Measurements from ENCODE around the gene TTC28. TPM values are rescaled to one million over a fixed set of nuclear protein-coding genes. Genes with fewer than 3 reads are reported as not detected.

The TTC28 gene
- total and polyA plus RNA-seq, 2 donors (not counting 3 experiments of a cell fraction or from before 2014, with no cell fraction given) = 16.5 to 51.1 TPM

GRCh38 chr22:28450109-28450508, 229.5 kb downstream of the TTC28 start:
- no peak for FAIRE-seq
- ChIA-PET POLR2A (no interaction called here), CTCF (interaction anchor here (0.8 kb wide), 1 partner anchor 10 kb away, joined by 3 read pairs; no protein-coding TSS in a partner anchor)
- intact Hi-C loops (cut with micrococcal nuclease) (no loop called here), dilution Hi-C loops (cut with MboI; ENCODE audit: extremely low pct_ligation_motif_present, low sequenced_read_pairs) (no loop called here)
- Histone ChIP-seq H3K27ac (ENCODE audit: insufficient read depth, low read depth, low read length) (no peak overlapping the region), H3K27me3 (ENCODE audit: control insufficient read depth in 2 of 2, insufficient read depth in 2 of 2, low read length in 2 of 2) (no peaks in the 10 kb centered on the region), H3K9me1 (replicated peaks; ENCODE audit: control insufficient read depth, extremely low read depth, insufficient read depth, low read length) (no peaks in the 10 kb centered on the region), H3K4me3 (replicated peaks in 1 of 3; ENCODE audit: insufficient read depth in 1 of 3, low read depth in 1 of 3, low read length in 3 of 3) (no peak overlapping the region), H3K36me3 (ENCODE audit: control insufficient read depth in 2 of 2, extremely low read depth in 1 of 2, insufficient read depth in 2 of 2, low read length in 2 of 2) (no peaks in the 10 kb centered on the region), H2AFZ (ENCODE audit: low read depth, low read length) (no peak overlapping the region), H3K9ac (replicated peaks; ENCODE audit: extremely low read depth, insufficient read depth, low read length) (no peak overlapping the region), H3K79me2 (ENCODE audit: control insufficient read depth, insufficient read depth, low read length) (no peaks in the 10 kb centered on the region), H4K20me1 (replicated peaks; ENCODE audit: control insufficient read depth, extremely low read depth, insufficient read depth, low read length) (no peaks in the 10 kb centered on the region), H3K4me2 (ENCODE audit: insufficient read depth, low read length) (no peak overlapping the region), H3K4me1 (ENCODE audit: control insufficient read depth, extremely low read depth, insufficient read depth, low read length) (peaks cover 5% of the 10 kb centered on the region), H3K9me3 (replicated peaks; ENCODE audit: control insufficient read depth, insufficient read depth, low read length) (no peaks in the 10 kb centered on the region)
- no peak for TF ChIP-seq JUN (IDR thresholded peaks at IDR 0.05; ENCODE audit: borderline replicate concordance, insufficient read depth, insufficient read length, low read depth)
- no peak for TF ChIP-seq MAX (IDR thresholded peaks at IDR 0.05; ENCODE audit: insufficient read depth, insufficient read length)
- TF ChIP-seq FOS (IDR thresholded peaks at IDR 0.05; ENCODE audit: borderline replicate concordance, insufficient read depth, low read length) = no peak
- no peak for TF ChIP-seq MYC (IDR thresholded peaks at IDR 0.05; ENCODE audit: low read depth, low read length)
- no peak for DNase-seq (ENCODE audit: low read depth, low spot score)
- no TSS peak for BruUV-seq (replicated peaks)

DNA sequence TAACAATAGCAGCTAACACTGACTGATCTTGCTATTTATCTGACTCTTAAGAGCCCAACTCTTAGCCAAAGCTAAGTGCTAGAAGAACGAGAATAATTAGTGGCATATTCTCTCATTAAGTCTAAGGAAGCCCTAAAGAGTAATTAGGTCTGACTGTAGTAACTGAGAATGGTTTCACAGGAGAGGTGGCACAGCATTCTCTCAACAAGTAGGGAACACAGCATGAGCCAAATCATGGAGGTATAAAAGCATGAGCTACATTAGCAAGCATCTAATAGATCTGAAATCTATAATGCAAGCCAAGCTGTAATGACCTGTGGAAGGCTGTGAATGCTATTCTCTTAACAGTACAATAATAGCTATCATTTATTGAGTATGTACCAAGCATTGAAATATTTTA, 230.6 kb downstream of the TTC28 start:
- Histone ChIP-seq H3K27me3 (ENCODE audit: control insufficient read depth in 2 of 2, insufficient read depth in 2 of 2, low read length in 2 of 2) (no peaks in the 10 kb centered on the region), H3K9me3 (replicated peaks; ENCODE audit: control insufficient read depth, insufficient read depth, low read length) (no peaks in the 10 kb centered on the region), H3K79me2 (ENCODE audit: control insufficient read depth, insufficient read depth, low read length) (no peaks in the 10 kb centered on the region), H3K27ac (ENCODE audit: insufficient read depth, low read depth, low read length) (no peak overlapping the region), H3K9ac (replicated peaks; ENCODE audit: extremely low read depth, insufficient read depth, low read length) (no peak overlapping the region), H2AFZ (ENCODE audit: low read depth, low read length) (no peak overlapping the region), H3K4me2 (ENCODE audit: insufficient read depth, low read length) (no peak overlapping the region), H3K36me3 (ENCODE audit: control insufficient read depth in 2 of 2, extremely low read depth in 1 of 2, insufficient read depth in 2 of 2, low read length in 2 of 2) (no peaks in the 10 kb centered on the region), H3K4me1 (ENCODE audit: control insufficient read depth, extremely low read depth, insufficient read depth, low read length) (peaks cover 5% of the 10 kb centered on the region), H3K4me3 (replicated peaks in 1 of 3; ENCODE audit: insufficient read depth in 1 of 3, low read depth in 1 of 3, low read length in 3 of 3) (no peak overlapping the region), H4K20me1 (replicated peaks; ENCODE audit: control insufficient read depth, extremely low read depth, insufficient read depth, low read length) (no peaks in the 10 kb centered on the region), H3K9me1 (replicated peaks; ENCODE audit: control insufficient read depth, extremely low read depth, insufficient read depth, low read length) (no peaks in the 10 kb centered on the region)
- TF ChIP-seq EZH2 (IDR thresholded peaks at IDR 0.05; ENCODE audit: borderline replicate concordance, low read depth, low read length, severe bottlenecking) = no peak
- no peak for TF ChIP-seq MAX (IDR thresholded peaks at IDR 0.05; ENCODE audit: insufficient read depth, insufficient read length)
- no peak for TF ChIP-seq GATA2 (IDR thresholded peaks at IDR 0.05; ENCODE audit: insufficient read depth, insufficient read length, low read depth, low read length)
- no peak for TF ChIP-seq MYC (IDR thresholded peaks at IDR 0.05; ENCODE audit: low read depth, low read length)
- TF ChIP-seq CTCF (IDR thresholded peaks at IDR 0.05; ENCODE audit: extremely low read depth in 1 of 2, insufficient read depth in 1 of 2, low read depth in 1 of 2, low read length in 2 of 2) = no peak
- no peak for TF ChIP-seq JUN (IDR thresholded peaks at IDR 0.05; ENCODE audit: borderline replicate concordance, insufficient read depth, insufficient read length, low read depth)
- no peak for TF ChIP-seq POLR2AphosphoS5 (IDR thresholded peaks at IDR 0.05; ENCODE audit: insufficient read depth, low read depth, low read length)
- TF ChIP-seq FOS (IDR thresholded peaks at IDR 0.05; ENCODE audit: borderline replicate concordance, insufficient read depth, low read length) = no peak
- no peak for TF ChIP-seq POLR2A (IDR thresholded peaks at IDR 0.05; ENCODE audit: low read depth, low read length)
- DNase-seq (ENCODE audit: low read depth, low spot score) (no peak), FAIRE-seq (no peak)
- no TSS peak for BruUV-seq (replicated peaks)
- intact Hi-C loops (cut with micrococcal nuclease) (no loop called here), dilution Hi-C loops (cut with MboI; ENCODE audit: extremely low pct_ligation_motif_present, low sequenced_read_pairs) (no loop called here)
- ChIA-PET CTCF (no interaction called here), POLR2A (no interaction called here)

Data from endothelial cell of umbilical vein (primary cell).